H1 (cell line): ENCODE data around the gene RELB. TPM values are rescaled to one million over a fixed set of nuclear protein-coding genes. Genes with fewer than 3 reads are reported as not detected.
A peak's percentile ranks its signal among the peaks of the same experiment; 100 is the strongest.

Experiments
- TAF1 ChIP-seq: IDR thresholded peaks from 2 replicates; pipeline ENCODE4 v1.6.1; 2011; ENCODE audit warnings: mild to moderate bottlenecking, low read depth, low read length
- polyA plus RNA-seq, 7 experiments: library from polyadenylated mRNA; depleted of rRNA in 3 of 7; stranded (reverse) in 5 of 7; unstranded in 2 of 7; fragments of >200 nt in 5 of 7; fragments of 200-250 nt in 2 of 7; gene quantifications; 1 replicate in 5 of 7; 2 replicates in 1 of 7; 4 replicates in 1 of 7; pipeline versions ENCODE4 v1.2.1 to v1.2.3, GENCODE V29; 2011 to 2013; ENCODE audit warnings: missing spikeins in 2 of 7, mixed read lengths in 2 of 7
- total RNA-seq: library from RNA; stranded (reverse); fragmentation: NEBNext Ultra II Directional; extraction: Animal tissue kit (Norgen Biotek cat#: 25700); gene quantifications from 2 replicates; pipeline ENCODE4 v1.2.1, GENCODE V29; 2021

RELB gene
- total and polyA plus RNA-seq, 2 of the 8 experiments (the other 6 are each of a cell fraction or from before 2014, with no cell fraction given), result 10.0 to 13.1 TPM

GRCh38 chr19:45038931-45039893 lies 37.9 kb downstream of the RELB start, which contains the start of gene CLASRP (continued):
- peak; percentile 70; the same call in 1 of the 2 replicates for TF ChIP-seq TAF1
